NCI-H460 (cell line): ENCODE results near the gene LYL1. TPM values are rescaled to one million over a fixed set of nuclear protein-coding genes. Genes with fewer than 3 reads are reported as not detected.

Experiments
- DNase-seq: peaks from one replicate; pipeline ENCODE4 v3.0.0-alpha.2; 2016; ENCODE audit warnings: low read depth; ENCODE audit errors: extremely low read depth
- total RNA-seq: library from RNA; depleted of rRNA; stranded (reverse); fragments of >200 nt; shearing (Covaris generic); gene quantifications from 2 replicates; pipeline ENCODE4 v1.2.3, GENCODE V29; 2014

LYL1 gene
- total RNA-seq, 1 experiment from 2014 or later = 1.4 TPM

DNA sequence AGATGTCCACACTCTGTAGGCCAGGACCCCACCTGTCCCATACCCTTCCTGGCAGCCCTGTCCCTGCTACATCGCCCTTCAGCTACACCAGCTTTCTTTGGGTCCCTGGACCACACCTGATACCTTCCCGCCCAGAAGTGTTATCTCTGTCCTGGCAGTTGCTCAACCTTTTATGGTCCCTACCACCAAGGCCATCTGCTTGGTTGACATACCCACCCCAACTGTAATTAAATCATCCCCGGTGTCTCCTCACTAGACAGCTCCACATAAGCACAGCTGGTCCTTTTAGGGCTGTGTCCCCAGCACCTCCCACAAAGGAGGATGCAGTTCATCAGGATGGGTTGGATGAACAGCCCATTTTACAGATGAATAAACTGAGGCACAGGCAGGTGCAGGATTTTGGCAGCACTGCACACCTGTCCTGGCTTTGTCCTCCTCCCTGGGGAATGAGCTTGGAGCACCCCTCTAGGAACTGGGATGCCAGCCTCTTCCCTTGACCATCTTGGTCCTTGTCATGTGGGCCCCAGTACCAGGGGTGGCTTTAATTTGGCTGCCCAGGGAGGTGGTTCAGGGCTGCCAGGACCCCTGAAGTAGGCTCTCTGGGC lies 28.3 kb upstream of the LYL1 start:
- DNase-seq = no peak

DNA sequence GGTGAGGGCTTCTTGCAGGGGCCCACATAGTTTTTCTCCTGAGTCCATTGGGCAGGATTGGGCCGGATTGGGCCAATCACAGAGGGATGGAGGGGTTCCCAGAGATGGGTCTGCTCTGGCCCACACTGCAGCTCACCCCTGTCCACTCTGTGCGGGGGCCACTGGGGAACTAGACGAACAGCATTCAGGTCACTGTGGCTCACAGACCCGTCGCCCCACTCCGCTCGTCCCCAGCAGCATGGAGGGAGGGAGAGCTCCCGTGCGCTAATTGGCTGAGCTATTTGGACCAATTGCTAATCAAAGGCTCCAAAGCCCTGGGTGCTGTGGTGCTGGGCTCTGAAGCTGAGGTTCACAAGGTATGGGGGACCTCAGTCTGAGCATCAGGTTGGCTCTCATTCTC lies 26.7 kb upstream of the LYL1 start:
- DNase-seq = no peak

DNA sequence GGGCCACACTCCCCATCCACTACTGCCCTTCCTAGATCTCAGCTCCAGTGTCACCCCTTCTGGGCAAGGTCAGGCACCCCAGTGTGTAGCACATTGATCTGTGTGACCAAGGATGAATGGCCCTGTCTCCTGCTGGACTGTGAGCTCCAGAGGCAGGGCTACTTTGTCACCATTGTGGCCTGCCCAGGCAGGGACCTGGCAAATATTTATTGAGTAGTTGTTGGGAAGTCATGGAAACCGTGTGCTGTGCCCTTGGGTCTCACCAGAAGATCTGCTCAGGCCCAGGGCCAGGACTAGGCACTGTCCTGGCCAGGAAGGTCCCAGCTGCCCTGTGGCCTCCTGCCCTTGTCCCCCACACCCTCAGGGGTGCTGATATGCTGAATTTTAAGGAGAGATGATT lies 25.9 kb upstream of the LYL1 start:
- DNase-seq = no peak

DNA sequence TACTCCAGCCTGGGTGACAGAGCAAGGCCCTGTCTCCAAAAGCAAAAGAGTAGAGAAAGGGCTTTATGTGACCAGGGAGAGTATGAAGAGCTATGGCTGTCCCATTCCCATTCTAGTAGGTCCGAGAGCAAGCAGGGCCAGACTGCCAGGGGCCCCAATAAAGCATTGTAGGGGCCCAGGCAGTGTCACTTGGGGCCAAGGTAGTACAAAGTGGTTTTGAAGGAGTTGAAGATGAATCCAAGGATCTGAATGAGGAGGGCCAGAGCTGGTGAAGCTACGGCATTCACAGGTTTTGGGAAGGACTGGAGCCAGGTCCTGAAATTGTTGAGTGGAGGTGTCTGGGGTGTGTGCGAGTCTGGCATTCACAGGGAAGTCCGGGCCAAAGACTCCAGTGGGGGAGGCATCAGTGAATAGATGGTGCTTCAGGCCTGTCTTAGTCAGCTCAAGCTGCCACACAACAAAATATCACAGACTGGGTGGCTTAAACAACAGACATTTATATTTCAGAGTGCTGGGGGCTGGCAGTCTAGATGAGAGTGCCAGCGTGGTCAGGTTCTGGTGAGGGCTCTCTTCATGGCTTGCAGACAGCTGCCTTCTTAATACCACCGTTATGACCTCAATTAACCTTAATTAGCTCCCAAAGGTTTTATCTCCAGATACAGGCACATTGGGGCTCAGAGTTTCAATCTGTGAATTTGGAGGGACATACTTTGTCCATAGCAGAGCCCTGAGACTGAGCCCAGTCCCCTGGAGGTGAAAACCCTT lies 25.3 kb upstream of the LYL1 start:
- DNase-seq = no peak

DNA sequence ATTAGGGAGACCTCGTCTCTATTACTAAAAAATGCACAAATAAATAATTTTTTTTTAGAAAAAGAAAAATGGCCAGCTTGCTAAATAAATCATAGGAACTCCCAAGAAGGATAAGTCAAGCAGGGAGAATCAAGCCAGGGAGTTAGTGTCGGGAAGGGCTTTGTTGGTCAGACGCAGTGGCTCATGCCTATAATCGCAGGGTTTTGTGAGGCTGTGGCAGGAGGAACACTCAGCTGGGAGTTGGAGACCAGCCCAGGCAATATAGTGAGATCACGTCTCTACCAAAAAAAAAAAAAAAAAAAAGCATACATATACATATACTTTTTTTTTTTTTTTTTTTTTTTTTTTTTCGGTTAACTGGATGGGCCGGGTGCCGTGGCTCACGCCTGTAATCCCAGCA lies 24.4 kb upstream of the LYL1 start:
- no peak for DNase-seq

DNA sequence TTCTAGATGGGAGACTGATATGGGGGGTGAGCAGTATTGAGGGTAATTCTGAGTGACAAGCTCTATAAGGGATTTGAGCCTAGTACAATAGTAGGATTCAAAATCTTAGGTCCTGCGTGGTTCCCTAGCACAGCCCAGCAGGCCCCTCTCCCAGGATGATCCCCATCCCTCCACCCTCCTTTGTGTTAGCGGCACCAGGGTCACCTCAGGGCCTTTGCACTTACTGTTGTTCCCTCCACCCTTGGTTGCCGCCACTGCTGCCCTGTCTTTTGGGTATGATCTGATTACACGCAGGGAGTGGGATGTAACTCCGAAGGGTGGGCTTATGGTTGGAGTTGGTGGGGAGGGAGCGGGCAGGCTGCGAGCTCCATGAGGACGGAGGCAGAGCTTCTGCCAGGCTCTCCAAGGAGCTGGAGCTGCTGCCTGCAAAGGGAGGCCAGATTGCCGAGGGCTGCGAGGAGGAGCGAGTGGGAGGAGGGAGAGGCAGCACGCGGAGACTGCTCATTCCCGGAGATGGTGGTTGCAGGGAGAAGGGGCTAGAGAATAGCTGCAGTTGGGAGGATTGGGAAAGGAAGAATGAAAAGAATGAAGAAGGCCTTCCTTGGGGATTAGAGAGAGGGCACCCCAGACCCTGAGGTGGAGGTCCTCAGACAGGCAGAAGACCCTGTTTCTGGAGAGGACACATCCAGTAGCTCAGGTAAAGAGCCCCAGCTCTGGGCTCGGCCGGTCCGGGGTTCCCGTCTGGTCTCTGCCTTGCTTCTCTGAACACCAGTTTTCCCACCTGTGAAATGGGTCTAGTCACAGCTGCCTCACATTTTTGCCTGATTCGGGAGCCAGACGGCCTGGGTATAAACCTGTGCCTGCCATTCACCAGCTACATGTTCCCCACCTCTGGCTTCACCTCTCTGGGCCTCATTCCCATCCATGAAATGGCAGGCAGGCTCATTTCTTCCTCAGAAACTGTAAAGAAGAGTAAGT lies 20.6 kb upstream of the LYL1 start:
- DNase-seq = no peak

DNA sequence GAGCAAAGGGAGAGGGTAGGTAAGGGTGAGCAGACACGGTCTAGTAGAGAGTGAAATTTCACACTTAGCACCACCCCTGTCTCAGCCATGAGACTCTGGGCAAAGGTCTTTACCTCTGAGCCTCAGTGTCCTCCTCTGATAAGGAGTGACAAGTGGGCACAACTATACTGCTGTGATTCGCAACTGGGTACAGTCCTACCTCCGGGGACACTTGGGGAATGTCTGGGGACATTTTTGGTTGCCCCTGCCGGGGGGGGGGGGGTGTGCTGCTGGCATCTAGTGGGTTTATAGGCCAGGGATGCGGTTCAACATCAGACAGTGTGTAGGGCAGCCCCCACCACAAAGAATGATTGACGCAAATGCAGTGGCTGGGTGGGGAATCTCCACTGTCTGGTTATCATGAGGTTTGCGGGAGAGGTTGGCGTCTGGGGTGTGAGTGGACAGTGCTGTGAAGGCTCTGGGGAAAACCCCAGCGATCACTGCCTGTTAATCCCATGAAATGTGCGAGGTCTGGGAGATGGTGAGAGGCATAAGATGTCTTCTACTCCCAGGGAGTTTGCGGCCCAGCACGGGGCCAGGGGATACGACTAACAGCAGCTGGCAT lies 19.7 kb upstream of the LYL1 start:
- DNase-seq = no peak

DNA sequence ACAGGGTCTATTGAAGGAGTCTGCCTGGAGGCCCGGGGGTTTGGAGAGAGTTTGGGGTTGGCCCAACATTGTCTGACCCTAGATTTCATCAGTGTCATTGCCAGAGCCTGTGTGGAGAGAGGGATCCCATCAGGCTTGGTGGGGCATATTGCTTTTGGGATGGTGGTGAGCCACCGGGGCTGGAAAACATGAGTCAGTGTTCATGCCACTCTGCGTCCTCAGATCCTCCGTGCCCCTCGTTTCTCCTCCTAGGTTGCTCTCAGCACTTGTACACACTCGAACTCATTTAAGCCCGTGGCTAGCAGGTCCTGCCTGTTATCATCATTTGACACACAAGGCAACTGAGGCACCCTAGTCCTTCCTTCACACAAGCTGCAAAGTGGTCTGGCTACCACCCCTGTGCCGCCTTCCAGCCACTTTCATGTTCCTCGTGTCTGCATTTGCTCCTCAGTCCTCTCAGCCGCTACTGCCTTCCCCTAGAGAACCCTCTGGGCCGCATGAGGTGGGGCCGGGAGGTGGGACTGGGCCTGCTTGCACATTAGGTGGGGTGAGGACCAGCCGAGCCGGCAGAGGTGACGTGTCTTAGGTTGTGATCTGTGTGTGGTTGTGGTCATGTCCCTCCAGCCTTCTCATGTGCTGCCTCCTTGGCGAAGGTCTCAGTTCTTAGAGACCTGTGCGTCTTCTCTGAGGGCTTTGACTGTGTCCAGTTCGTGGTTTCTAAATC lies 19.1 kb upstream of the LYL1 start:
- DNase-seq = no peak

DNA sequence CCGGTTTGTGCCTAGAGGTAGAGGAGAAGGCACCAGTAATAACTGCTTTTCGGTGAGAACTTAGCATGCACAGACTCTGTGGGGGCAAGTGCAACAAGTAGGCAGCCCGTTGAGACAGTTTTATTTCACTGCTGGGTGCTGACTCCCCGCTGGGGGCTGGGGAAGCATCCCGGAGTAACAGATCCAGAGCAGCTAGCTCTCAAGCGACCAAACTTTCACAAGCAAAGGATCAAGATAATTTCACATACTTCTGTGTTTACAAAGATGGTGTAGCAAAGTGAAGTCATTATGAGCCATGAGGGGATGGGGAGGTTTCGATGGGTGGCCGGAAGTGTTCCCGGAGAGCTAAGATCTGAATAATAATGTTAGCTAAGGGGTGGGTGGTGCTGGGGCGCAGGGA lies 18.2 kb upstream of the LYL1 start:
- DNase-seq = no peak

DNA sequence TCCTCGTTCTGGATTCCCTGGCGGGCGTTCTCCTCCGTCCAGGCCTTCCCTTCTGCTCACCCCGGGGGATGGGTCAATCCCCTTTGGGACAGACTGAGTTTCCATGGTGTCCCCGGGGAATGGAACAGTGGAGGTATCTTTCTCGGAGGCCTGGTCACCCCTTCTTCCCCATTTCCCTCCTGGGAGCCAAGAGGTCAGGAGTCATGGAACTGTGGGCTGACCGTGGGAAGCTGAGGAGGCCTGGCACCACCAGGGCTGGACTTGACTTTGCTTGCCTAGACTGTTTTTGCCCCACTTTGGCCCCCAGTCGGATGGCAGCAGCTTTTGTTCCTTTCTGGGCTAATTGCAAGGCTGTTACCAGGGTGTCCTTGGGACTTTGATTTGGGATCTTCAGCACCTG lies 17.4 kb upstream of the LYL1 start:
- DNase-seq = no peak

DNA sequence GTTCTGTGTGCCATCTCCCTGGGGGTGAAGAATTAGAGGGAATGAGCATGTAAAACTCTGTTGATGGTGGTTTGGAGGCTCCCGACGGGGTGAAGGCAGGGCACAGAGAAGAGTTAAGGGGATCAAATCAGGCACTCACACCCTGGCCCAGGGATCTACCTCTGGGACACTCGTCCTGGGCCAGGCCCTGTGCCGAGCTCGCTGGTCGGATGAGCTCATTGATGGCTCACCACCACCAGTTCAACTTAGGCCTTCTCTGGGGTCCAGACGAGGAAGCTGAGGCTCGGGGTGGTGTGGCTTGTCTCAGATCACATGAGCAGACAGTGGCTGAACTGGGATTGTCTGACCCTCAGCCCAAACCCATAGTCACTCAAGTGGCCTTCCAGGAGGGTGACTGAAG lies 17.0 kb upstream of the LYL1 start:
- no peak for DNase-seq

DNA sequence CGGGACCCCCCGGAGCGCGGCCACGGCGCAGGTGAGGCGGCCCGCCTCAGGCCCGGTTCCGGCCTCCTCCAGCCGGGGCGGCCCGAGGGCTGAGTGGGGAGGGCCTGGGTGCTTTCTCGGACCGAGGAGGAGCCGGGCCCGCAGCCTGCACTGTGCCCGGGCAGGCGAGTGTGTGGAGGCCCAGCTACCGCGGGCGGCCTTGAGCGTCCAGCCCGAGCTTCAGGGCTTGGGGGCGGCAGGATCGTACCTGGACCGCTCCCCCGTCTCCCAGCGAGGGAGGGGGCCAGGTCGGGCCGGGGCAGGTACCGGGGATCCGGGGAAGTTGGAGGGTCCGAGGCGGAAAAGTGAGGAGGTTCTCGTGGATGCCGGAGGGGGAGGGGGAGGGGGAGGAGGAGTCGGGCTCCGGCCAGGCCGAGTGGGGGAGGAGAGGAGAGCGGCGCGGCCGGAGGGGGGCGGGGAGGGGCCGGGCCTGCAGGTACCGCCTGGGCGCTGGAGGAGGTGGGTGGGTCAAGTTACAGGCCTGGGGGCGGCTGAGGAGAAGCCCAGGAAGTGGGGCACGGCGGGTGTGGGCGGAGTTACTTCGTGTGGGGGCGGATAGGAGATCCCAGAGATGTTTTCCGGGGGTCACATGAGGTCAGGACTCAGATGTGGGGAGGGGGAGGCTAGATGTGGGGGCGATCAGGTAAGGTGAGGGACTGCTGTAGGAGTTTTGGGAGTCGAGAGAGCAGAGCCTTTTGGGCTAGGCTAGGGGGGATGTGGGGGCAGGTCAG lies 16.0 kb upstream of the LYL1 start:
- no peak for DNase-seq

DNA sequence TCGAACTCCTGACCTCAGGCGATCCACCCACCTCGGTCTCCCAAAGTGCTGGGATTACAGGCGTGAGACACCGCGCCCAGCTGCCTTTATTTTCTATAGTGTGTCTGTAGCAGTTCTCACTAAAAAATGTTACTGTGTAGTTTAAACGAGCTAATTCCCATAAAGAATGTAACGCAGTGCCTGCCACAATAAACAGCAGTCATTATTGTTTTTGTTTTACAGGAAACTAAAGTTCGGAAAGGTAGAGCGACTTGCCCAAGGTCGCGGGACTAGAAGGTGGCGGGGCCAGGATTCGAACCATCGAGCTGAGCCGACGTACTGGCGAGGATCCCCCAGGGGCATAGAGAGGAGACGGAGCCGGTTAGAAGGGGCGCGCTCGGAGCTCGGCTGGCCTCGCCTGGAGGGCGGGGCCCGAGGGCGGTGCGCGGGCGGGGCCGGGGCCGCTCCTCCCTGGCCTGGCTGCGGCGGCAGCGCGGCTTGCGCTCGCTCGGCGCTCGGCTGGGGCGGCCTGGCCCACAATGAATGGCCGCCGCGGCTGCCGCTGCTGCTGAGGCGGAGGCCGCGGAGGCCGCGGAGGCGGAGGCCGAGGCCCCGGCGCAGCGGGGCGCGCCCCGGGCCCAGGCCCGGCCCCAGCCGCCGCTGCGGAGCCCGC lies 15.2 kb upstream of the LYL1 start, which contains the start of gene NACC1:
TSS of gene NACC1 (plus strand) at position 493 of the 652 bp plus-strand sequence. CDS start 16,944 bp downstream, outside the sequence.
- peak; percentile 79 for DNase-seq

DNA sequence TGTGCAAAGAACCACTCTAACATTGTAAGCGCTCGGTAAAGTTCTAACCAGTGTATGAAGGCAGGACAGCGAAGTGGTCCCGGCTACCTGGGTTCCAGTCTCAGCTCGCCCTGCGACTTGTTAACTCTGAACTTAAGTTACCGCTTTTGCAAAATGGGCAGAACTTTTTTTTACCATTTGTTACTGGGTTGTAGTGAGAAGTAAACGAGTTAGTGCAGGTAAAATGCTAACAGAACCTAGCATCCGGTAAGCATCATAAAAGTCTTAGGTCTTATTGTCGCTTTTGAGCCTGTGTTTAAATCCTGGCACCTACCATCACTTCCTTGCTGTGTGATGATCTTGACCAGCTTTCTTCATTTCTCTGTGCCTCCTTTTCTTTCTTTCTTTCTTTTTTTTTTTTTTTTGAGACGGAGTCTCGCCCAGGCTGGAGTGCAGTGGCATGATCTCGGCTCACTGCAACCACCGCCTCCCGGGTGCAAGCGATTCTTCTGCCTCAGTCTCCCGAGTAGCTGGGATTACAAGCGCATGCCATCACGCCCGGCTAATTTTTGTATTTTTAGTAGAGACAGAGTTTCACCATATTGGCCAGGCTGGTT lies 14.6 kb upstream of the LYL1 start:
- no peak for DNase-seq

DNA sequence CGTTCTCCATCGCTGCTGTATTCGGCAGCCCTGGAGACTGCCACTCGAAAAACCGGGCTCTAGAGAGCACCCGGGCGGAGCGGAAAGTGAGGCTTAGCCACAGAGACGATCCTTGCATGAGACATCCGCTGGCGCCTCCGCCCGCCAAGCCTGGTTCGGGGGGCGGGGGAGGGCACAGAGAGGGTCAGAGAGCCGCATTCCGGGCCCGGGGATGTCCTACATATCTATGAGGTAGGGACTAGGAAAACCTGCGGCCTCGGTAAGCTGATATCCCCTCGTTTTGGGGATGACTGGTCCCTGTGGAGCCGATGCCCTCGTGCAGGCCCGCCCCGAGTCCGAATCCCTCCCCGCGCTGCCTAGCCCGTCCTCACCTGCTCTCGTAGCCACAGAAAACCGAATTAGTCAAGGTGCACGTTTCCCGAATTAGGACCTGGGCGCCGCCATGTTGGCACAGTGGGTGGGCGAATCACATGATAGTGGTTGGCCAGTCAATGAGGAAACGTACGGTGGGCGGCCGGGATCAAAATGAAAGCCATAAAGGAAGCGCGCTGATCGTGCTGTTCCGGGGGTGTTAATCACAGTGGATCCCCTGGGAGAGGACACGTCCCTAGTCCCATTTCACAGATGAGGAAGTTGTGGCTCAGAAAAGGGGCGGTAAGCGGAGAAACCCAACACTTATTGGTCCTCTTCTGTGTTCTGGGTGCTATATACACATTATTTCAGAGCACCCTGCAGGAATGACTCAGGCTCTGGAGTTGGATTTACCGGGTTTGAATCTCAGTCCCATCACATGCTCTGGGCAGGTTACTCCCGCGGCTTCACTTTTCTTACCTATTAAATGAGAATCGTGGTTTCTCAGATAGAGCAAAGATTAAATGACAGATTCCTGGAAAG lies 13.9 kb upstream of the LYL1 start, which contains the start of gene TRMT1:
TSS of gene TRMT1 (minus strand) at position 459 of the 894 bp plus-strand sequence. CDS start at position 118, 341 bp downstream.
- DNase-seq = peak; percentile 89

DNA sequence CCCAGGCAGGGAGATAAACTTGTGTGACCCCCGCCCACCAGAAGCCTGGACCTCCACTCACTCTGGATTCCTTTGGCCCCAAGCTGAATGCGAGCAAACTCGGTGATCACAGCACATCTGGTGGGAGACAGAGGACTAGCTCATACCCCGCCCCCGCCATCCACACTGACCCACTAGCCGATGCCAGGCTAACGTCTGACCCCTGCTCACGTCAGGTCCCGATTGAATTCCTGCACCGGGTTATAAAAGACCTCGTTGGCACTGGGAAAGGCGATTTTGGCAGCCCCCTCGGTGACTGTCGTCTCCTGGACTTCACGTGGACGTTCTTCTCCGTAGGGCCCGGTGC lies 13.3 kb upstream of the LYL1 start:
- DNase-seq = no peak

DNA sequence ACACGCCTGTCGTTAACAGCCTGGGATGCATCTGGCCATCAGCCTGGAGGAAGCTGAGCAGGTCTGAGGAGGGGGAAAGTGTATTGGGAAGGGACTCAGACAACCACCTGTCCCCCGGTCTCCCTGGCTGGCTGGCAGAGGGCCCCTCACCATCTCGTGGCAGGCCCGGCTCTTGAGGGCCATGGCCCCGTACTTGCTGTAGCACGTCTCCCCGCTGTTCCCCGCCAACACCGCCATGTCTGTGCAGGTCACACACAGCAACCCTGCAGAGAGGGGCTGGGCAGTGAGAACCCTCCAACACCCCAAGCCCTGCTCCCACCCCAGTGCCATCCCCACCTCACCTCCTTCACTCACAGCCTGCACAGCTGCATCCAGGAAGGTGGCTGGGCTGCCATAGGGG lies 9.9 kb upstream of the LYL1 start:
- DNase-seq = no peak
